ENCODE data around the gene COX10. TPM values are rescaled to one million over a fixed set of nuclear protein-coding genes. Genes with fewer than 3 reads are reported as not detected.

COX10 gene
- total RNA-seq, 1 donor from 2014 or later, result 13.8 TPM

DNA sequence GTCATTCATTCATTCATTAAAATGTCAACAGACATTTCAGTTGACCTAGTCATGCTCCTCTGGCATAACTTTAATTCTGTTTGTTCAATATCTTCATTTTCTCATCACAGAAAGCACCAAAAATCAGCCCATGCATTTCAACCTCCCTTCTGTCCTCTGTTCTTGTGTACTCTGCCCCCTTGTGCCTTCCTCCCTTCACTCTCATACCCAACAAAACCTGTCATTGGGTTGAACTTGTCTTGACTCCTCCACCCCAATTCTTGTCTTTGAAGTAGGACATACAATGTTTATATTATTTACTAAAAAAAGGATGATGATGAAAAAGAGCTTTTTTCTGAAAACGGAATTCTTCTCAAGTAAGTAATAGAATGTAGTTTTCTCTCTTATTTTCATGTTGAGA lies 43.8 kb downstream of the COX10 start:
- Histone ChIP-seq H3K27me3 (ENCODE audit: low read depth) (no peaks in the 10 kb centered on the region), H3K36me3 (no peaks in the 10 kb centered on the region), H3K4me3 (no peak overlapping the region), H3K4me1 (no peaks in the 10 kb centered on the region), H3K9me3 (no peaks in the 10 kb centered on the region), H3K27ac (no peak overlapping the region)
- DNase-seq (no peak), ATAC-seq (no peak)
- intact Hi-C loops (cut with DNase I), result no loop called here
- TF ChIP-seq CTCF (IDR thresholded peaks at IDR 0.05), result no peak

DNA sequence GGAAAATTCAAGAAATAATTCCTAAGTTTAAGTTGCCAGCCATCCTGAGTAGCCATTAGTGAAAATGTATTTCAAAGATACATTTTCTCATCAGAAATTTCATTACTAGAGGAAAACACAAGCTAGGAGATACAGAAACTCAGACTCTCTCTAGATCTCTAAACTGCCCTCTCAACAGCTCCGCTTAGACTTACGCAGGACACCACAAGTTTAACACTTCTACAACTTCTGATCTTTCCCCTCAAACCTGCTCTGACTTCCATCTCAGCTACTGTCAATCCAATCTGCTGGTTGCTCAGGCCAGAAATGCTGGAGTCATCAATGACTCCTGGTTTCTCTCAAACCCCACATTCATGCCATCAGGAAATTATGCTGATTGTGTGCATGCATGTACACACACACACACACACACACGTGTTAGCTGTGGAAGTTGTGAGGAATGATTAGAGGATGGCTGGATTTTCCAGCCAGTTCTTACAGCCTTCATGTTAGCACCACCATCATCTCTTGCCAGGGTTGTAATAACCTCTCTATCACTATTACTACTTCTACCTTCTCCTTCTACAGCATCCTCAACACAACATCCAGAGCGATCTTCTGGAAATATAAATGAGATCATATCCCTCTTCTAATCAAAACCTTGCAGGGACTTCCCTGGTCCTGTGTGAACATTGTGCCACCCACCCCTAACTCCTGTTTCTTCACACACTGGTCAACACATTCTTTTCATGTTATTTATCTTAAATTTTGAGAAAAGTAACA lies 47.1 kb downstream of the COX10 start:
- intact Hi-C loops (cut with DNase I), result no loop called here
- H3K4me3 ChIP-seq, result no peak overlapping the region
- TF ChIP-seq CTCF (IDR thresholded peaks at IDR 0.05), result no peak

DNA sequence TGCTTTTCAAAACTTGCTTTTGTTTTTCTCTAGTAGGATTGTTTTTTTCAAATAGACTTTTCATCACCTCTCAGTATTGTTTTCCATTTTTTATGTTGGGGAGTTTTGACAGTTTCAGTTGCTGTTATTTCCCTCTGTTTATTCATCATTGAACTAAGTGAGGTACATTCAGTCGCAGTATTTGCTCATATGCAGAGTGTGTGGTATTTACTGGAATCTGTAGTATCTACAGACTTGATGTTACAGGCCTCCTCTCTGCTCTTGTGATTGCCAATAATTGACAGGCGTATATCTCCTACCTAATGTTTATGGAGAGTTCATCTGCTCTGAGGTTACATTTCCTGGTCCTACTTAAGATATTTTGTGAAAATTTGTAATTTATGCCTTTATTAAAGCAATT lies 49.6 kb downstream of the COX10 start:
- H3K4me3 ChIP-seq, result no peak overlapping the region
- H3K9me3 ChIP-seq, result no peaks in the 10 kb centered on the region
- TF ChIP-seq CTCF (IDR thresholded peaks at IDR 0.05), result no peak
- intact Hi-C loops (cut with DNase I), result no loop called here
- no peaks in the 10 kb centered on the region for H3K27me3 ChIP-seq (ENCODE audit: low read depth)
- no peak overlapping the region for H3K27ac ChIP-seq
- no peak for ATAC-seq
- H3K36me3 ChIP-seq, result no peaks in the 10 kb centered on the region
- DNase-seq, result no peak
- H3K4me1 ChIP-seq, result no peaks in the 10 kb centered on the region

More for the DNA sequence above, 47.1 kb downstream of the COX10 start:
- ATAC-seq, result no peak
- no peaks in the 10 kb centered on the region for H3K27me3 ChIP-seq (ENCODE audit: low read depth)
- no peaks in the 10 kb centered on the region for H3K4me1 ChIP-seq
- no peaks in the 10 kb centered on the region for H3K9me3 ChIP-seq
- no peak overlapping the region for H3K27ac ChIP-seq
- no peak for DNase-seq
- H3K36me3 ChIP-seq, result no peaks in the 10 kb centered on the region

GRCh38 chr17:14119546-14119945 lies 50.2 kb downstream of the COX10 start:
- no peak overlapping the region for H3K27ac ChIP-seq
- no peak overlapping the region for H3K4me3 ChIP-seq
- no peaks in the 10 kb centered on the region for H3K4me1 ChIP-seq
- no peaks in the 10 kb centered on the region for H3K9me3 ChIP-seq
- ATAC-seq, result no peak
- no peaks in the 10 kb centered on the region for H3K36me3 ChIP-seq
- DNase-seq, result no peak
- no peaks in the 10 kb centered on the region for H3K27me3 ChIP-seq (ENCODE audit: low read depth)
- no peak for TF ChIP-seq CTCF (IDR thresholded peaks at IDR 0.05)
- intact Hi-C loops (cut with DNase I), result no loop called here

GRCh38 chr17:14121952-14122351 lies 52.6 kb downstream of the COX10 start:
- H3K27ac ChIP-seq, result no peak overlapping the region
- no peak for DNase-seq
- H3K9me3 ChIP-seq, result no peaks in the 10 kb centered on the region
- no peaks in the 10 kb centered on the region for H3K27me3 ChIP-seq (ENCODE audit: low read depth)
- ATAC-seq, result no peak
- no peaks in the 10 kb centered on the region for H3K36me3 ChIP-seq
- H3K4me3 ChIP-seq, result no peak overlapping the region
- no peaks in the 10 kb centered on the region for H3K4me1 ChIP-seq
- intact Hi-C loops (cut with DNase I), result no loop called here
- no peak for TF ChIP-seq CTCF (IDR thresholded peaks at IDR 0.05)
